ENCODE results near the gene USP13.

USP13 gene

GRCh38 chr3:179832333-179832854, 179.6 kb downstream of the USP13 start:
- TF ChIP-seq EGR1 (IDR thresholded peaks at IDR 0.05) (no peak), CEBPB (IDR thresholded peaks at IDR 0.05) (no peak), REST (IDR thresholded peaks at IDR 0.05; ENCODE audit: low read depth) (no peak), TEAD4 (IDR thresholded peaks at IDR 0.05) (no peak), CREB1 (IDR thresholded peaks at IDR 0.05; ENCODE audit: low read depth) (no peak), USF1 (IDR thresholded peaks at IDR 0.05) (no peak), FOXM1 (IDR thresholded peaks at IDR 0.05; ENCODE audit: borderline replicate concordance, low read depth) (no peak), NFIC (IDR thresholded peaks at IDR 0.05) (no peak), TAF1 (IDR thresholded peaks at IDR 0.05; ENCODE audit: low read depth) (no peak), TCF12 (IDR thresholded peaks at IDR 0.05; ENCODE audit: low read depth) (no peak), YY1 (IDR thresholded peaks at IDR 0.05; ENCODE audit: low read depth) (no peak), RAD21 (IDR thresholded peaks at IDR 0.05; ENCODE audit: low read depth) (no peak), EP300 (IDR thresholded peaks at IDR 0.05; ENCODE audit: borderline replicate concordance) (no peak)

- TF ChIP-seq ZBTB7A (IDR thresholded peaks at IDR 0.05; ENCODE audit: low read depth) (no peak), TEAD4 (IDR thresholded peaks at IDR 0.05) (no peak), EP300 (IDR thresholded peaks at IDR 0.05; ENCODE audit: borderline replicate concordance) (no peak)
Measured at GRCh38 chr3:179833294-179833693, 180.5 kb downstream of the USP13 start.

GRCh38 chr3:179837374-179837773, 184.5 kb downstream of the USP13 start:
- TF ChIP-seq REST (IDR thresholded peaks at IDR 0.05; ENCODE audit: low read depth) (no peak), EP300 (IDR thresholded peaks at IDR 0.05; ENCODE audit: borderline replicate concordance) (no peak), TEAD4 (IDR thresholded peaks at IDR 0.05) (no peak), FOXM1 (IDR thresholded peaks at IDR 0.05; ENCODE audit: borderline replicate concordance, low read depth) (no peak), EGR1 (IDR thresholded peaks at IDR 0.05) (no peak), MAX (IDR thresholded peaks at IDR 0.05) (no peak), USF1 (IDR thresholded peaks at IDR 0.05) (no peak), ZBTB7A (IDR thresholded peaks at IDR 0.05; ENCODE audit: low read depth) (no peak), TAF1 (IDR thresholded peaks at IDR 0.05; ENCODE audit: low read depth) (no peak), CREB1 (IDR thresholded peaks at IDR 0.05; ENCODE audit: low read depth) (no peak), YY1 (IDR thresholded peaks at IDR 0.05; ENCODE audit: low read depth) (no peak), CEBPB (IDR thresholded peaks at IDR 0.05) (no peak), TCF12 (IDR thresholded peaks at IDR 0.05; ENCODE audit: low read depth) (no peak), NFIC (IDR thresholded peaks at IDR 0.05) (no peak), RAD21 (IDR thresholded peaks at IDR 0.05; ENCODE audit: low read depth) (no peak)

All from Ishikawa (cell line).